Measurements from ENCODE around the gene EFCAB13.

Gene EFCAB13

GRCh38 chr17:47292206-47292605 is 31.5 kb upstream of the EFCAB13 start:
- no peak for DNase-seq

GRCh38 chr17:47295037-47295873 is 28.5 kb upstream of the EFCAB13 start:
- DNase-seq = no peak

- no peak for DNase-seq
These were observed 27.9 kb upstream of the EFCAB13 start for GRCh38 chr17:47295874-47296255.

GRCh38 chr17:47297661-47298400 is 25.9 kb upstream of the EFCAB13 start:
- DNase-seq = no peak

GRCh38 chr17:47298712-47299111 is 25.0 kb upstream of the EFCAB13 start:
- no peak for DNase-seq

GRCh38 chr17:47299239-47299910 is 24.4 kb upstream of the EFCAB13 start:
- DNase-seq = no peak

GRCh38 chr17:47300718-47301117 is 23.0 kb upstream of the EFCAB13 start:
- no peak for DNase-seq

- DNase-seq = no peak
These were observed 22.6 kb upstream of the EFCAB13 start for GRCh38 chr17:47301161-47301560.

GRCh38 chr17:47301831-47302230 is 21.9 kb upstream of the EFCAB13 start:
- no peak for DNase-seq

GRCh38 chr17:47304186-47304585 is 19.6 kb upstream of the EFCAB13 start:
- DNase-seq = no peak

GRCh38 chr17:47305302-47305923 is 18.3 kb upstream of the EFCAB13 start:
- no peak for DNase-seq

GRCh38 chr17:47310186-47310733 is 13.5 kb upstream of the EFCAB13 start:
- DNase-seq = no peak

GRCh38 chr17:47311420-47311819 is 12.3 kb upstream of the EFCAB13 start:
- no peak for DNase-seq

- DNase-seq = peak; percentile 16 to 20
These were observed 8.1 kb upstream of the EFCAB13 start for GRCh38 chr17:47315451-47316266.

GRCh38 chr17:47316311-47316710 is 7.4 kb upstream of the EFCAB13 start:
- DNase-seq = no peak

- DNase-seq = no peak
These were observed 6.6 kb upstream of the EFCAB13 start for GRCh38 chr17:47317119-47317518.

- no peak for DNase-seq
These were observed 5.4 kb upstream of the EFCAB13 start for GRCh38 chr17:47318197-47318918.

- no peak for DNase-seq
These were observed 2.8 kb upstream of the EFCAB13 start for GRCh38 chr17:47320879-47321502.

GRCh38 chr17:47324224-47325020 is 667 bp downstream of the EFCAB13 start:
- peak; percentile 20 to 71 for DNase-seq

GRCh38 chr17:47325176-47325575 is 1.4 kb downstream of the EFCAB13 start:
- DNase-seq = no peak
